Ascending aorta (tissue), 2 donors: ENCODE measurements around the gene HOXC11. TPM values are rescaled to one million over a fixed set of nuclear protein-coding genes. Genes with fewer than 3 reads are reported as not detected.

ENCODE experiments used
- DNase-seq, 2 donors: peaks; one replicate each; pipeline ENCODE4 v3.0.0-alpha.2; 2019; ENCODE audit warnings: low spot score in 2 of 2
- H3K27ac ChIP-seq, 2 donors: fragments of 200-600 bp; sonication (generic); one replicate each; pipeline ENCODE4 v1.5.1; 2016 to 2017; ENCODE audit warnings: mild to moderate bottlenecking in 1 of 2
- H3K27me3 ChIP-seq: fragments of 200-600 bp; sonication (generic); one replicate; pipeline ENCODE4 v1.5.1; 2017
- H3K36me3 ChIP-seq, 2 donors: fragments of 200-600 bp; sonication (generic); one replicate each; pipeline ENCODE4 v1.5.1; 2016
- H3K4me1 ChIP-seq, 2 donors: fragments of 200-600 bp; sonication (generic); one replicate each; pipeline ENCODE4 v1.5.1; 2016 to 2017; ENCODE audit warnings: mild to moderate bottlenecking in 1 of 2
- H3K4me3 ChIP-seq, 2 donors: fragments of 200-600 bp; sonication (generic); one replicate each; pipeline ENCODE4 v1.5.1; 2016 to 2017; ENCODE audit warnings: mild to moderate bottlenecking in 1 of 2
- H3K9me3 ChIP-seq, 2 donors: fragments of 200-600 bp; sonication (generic); one replicate each; pipeline ENCODE4 v1.5.1; 2016
- intact Hi-C: fragments of 100-400 bp; cut with DNase I; formaldehyde crosslinking; loops from one replicate; pipeline ENCODE4 v1.15.1; 2023
- total RNA-seq: library from RNA; depleted of rRNA; stranded (reverse); fragments of >200 nt; gene quantifications from one replicate; pipeline ENCODE4 v1.1.0, GENCODE V29; 2016
- TF ChIP-seq, protein P1 (sequence below), 3 experiments: fragments of 200-600 bp in 2 of 3; fragments of 450-650 bp in 1 of 3; sonication (generic) in 2 of 3; IDR thresholded peaks; one replicate each; pipeline ENCODE4 v1.5.1; 2016 to 2019; ENCODE audit warnings: antibody characterized with exemption in 3 of 3, mild to moderate bottlenecking in 1 of 3, moderate library complexity in 1 of 3

The HOXC11 gene
- 0.32 TPM for total RNA-seq

DNA sequence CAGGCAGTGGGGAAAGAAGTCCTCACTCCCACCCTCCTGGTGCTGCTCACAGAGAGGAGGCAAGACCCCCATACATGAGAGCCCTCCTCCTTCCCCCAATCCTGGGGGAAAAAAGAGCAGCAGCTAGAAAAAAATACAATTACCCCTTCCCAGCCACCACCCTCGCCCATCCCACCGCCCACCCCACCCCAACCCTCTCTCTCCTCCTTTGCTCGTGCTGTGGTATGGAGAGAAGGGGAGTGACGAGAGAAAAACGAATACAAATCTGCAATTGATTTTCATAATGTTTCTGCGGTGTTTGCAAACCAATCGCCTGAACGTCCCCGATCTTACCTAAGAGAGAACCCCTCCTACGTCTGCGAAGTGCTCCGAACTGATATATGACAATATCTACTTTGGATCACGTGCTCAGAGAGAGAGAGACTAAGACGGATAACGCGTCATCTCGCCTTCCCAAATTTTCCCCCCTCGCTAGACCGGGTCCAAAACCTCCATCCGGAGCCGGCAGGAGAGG lies at the start of gene HOXC11:
TSS of gene HOXC11 (plus strand) at position 405 of the 514 bp plus-strand sequence. CDS start 116 bp downstream, outside the sequence.
- Histone ChIP-seq H3K36me3 (no peaks in the 10 kb centered on the region), H3K27me3 (peaks cover 43% of the 10 kb centered on the region), H3K4me3 (peak within 1 kb of the TSS; percentile 48 to 53), H3K4me1 (peaks cover 5 to 24% of the 10 kb centered on the region in 2 donors), H3K9me3 (no peaks in the 10 kb centered on the region), H3K27ac (no peak within 1 kb of the TSS)
- intact Hi-C loops: no loop called here
- no peak for DNase-seq
- TF ChIP-seq, protein P1, sequence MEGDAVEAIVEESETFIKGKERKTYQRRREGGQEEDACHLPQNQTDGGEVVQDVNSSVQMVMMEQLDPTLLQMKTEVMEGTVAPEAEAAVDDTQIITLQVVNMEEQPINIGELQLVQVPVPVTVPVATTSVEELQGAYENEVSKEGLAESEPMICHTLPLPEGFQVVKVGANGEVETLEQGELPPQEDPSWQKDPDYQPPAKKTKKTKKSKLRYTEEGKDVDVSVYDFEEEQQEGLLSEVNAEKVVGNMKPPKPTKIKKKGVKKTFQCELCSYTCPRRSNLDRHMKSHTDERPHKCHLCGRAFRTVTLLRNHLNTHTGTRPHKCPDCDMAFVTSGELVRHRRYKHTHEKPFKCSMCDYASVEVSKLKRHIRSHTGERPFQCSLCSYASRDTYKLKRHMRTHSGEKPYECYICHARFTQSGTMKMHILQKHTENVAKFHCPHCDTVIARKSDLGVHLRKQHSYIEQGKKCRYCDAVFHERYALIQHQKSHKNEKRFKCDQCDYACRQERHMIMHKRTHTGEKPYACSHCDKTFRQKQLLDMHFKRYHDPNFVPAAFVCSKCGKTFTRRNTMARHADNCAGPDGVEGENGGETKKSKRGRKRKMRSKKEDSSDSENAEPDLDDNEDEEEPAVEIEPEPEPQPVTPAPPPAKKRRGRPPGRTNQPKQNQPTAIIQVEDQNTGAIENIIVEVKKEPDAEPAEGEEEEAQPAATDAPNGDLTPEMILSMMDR (IDR thresholded peaks at IDR 0.05): no peak

DNA sequence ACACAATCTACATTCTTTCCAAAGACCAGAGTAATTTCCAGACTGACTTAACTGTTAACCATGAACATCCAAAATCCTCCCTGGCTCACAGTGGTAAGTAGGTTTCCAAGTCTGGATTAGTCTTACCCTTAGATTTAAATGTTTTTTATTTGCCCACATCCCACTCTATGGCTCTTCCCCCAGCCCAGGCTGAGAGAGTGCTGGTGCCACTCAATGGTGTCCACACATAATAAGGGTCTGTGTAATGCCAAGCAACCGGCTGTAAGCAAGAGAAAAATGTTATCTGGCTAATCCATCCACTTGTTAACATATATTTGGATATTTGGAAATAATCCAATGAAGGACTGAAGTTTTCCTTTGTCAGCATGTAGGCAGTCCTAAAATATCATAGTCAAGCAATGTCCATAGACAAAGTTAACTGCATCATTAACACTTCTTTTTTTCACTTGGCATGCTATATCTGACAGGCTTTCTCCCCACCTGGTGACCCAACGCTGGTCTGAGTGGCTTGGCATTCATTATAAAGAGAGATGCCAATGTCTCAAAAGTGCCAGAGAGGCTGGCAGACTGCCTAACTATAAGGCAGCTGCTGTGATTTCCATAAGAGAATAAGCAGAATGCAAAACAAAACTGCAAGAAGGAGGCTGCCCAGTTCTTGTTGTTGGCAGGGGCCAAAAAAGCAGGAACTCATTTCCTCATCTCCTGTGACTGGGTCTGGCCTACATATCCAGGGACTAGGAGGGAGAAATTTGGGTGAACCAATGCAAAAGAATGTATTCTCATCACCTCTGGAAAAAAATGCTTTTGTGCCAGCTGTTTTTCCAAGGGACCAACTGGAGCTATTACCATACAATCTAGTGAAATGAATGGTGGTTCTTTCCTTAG lies 48.2 kb upstream of the HOXC11 start:
- no peaks in the 10 kb centered on the region for H3K9me3 ChIP-seq

DNA sequence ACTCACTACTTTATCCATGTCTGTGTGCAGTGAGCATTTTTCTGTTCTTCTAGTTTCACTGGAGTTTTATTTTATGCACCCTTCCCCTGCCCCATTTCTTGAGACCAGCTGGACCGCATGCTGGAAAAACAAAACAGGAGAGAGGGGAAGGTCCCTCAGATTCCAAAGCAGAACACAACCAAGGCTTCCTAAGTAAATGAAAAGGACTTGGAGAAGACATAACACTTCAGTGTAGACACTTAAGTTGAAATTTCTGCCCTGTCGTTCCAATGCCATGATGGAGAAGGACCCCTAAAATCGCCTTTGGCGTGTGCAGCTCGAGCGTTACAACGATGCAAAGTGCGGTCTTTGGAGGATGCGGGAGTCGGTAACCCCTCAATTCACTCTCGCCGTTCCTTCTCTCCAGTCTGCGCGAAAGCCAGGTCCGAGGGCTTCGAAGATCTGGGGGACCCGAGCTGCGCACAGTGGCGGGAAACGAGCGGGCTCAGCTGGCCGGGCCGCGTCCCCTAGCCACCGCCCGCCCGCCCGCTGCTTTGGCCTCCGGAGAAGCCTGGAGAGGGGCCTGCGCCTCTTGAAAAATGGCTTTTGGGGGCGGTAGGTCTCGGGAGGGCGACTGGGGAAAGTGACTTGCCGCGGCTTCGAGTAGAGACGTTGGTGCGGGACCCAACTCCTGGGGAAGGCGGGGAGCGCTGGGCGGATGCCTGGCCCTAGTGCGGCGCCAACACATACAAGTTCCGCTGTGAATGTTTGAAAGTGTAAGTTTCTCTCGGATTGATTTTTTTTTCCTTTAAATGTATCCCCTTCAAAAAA lies 45.5 kb upstream of the HOXC11 start:
- intact Hi-C loops: no loop called here
- Histone ChIP-seq H3K4me3 (no peak overlapping the region), H3K4me1 (peaks cover 0 to 3% of the 10 kb centered on the region in 2 donors), H3K27ac (no peak overlapping the region), H3K9me3 (no peaks in the 10 kb centered on the region), H3K36me3 (no peaks in the 10 kb centered on the region), H3K27me3 (peaks cover 33% of the 10 kb centered on the region)
- TF ChIP-seq, protein P1 (IDR thresholded peaks at IDR 0.05): no peak
- DNase-seq: no peak

More for the DNA sequence above, 48.2 kb upstream of the HOXC11 start:
- TF ChIP-seq, protein P1 (IDR thresholded peaks at IDR 0.05): no peak
- intact Hi-C loops: no loop called here
- no peak overlapping the region for H3K27ac ChIP-seq
- no peak overlapping the region for H3K4me3 ChIP-seq
- H3K4me1 ChIP-seq: peaks cover 0 to 3% of the 10 kb centered on the region in 2 donors
- DNase-seq: no peak
- H3K36me3 ChIP-seq: no peaks in the 10 kb centered on the region
- H3K27me3 ChIP-seq: peaks cover 20% of the 10 kb centered on the region

DNA sequence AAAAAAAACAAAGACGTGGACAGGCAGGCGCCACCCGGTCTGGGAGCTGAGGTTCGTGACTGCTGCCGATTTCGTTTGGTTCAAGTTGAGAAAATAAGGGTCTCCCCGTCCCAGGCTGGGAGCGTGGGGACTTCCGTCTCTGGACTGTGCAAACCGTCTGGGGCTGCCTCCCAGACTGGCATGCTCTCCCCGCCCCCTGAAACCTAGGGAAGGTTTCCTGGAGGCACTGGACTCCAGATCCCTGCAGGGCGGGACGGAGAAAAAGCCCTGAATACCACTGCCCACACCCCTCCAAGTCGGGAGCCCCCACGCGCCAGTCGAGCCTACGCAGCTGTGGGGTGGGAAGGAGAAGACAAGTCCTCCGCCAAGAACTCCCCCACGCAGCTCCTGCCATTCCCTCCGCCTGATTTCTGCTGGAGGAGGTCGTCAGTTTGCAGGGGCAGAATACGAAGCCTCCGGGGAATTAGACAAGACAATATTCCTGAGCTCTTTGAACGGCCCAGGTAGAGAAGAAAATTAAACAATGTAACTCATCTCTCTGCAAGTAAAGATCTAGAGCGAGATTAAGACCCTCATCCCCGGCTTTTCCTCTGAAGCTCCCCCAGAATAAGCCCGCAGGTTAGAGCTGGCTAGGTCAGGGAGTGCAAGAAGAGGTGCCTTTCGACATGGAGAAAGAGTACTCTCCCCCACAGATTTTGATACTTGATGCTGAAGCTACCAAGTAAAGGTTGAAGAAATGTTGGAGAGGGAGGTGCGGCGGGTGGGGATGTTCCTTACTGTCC lies 44.7 kb upstream of the HOXC11 start:
- peaks cover 33% of the 10 kb centered on the region for H3K27me3 ChIP-seq
- intact Hi-C loops: no loop called here
- no peaks in the 10 kb centered on the region for H3K9me3 ChIP-seq
- no peak overlapping the region for H3K27ac ChIP-seq
- no peak for DNase-seq
- no peak overlapping the region for H3K4me3 ChIP-seq
- H3K4me1 ChIP-seq: peaks cover 0 to 3% of the 10 kb centered on the region in 2 donors
- TF ChIP-seq, protein P1 (IDR thresholded peaks at IDR 0.05): no peak
- no peaks in the 10 kb centered on the region for H3K36me3 ChIP-seq

DNA sequence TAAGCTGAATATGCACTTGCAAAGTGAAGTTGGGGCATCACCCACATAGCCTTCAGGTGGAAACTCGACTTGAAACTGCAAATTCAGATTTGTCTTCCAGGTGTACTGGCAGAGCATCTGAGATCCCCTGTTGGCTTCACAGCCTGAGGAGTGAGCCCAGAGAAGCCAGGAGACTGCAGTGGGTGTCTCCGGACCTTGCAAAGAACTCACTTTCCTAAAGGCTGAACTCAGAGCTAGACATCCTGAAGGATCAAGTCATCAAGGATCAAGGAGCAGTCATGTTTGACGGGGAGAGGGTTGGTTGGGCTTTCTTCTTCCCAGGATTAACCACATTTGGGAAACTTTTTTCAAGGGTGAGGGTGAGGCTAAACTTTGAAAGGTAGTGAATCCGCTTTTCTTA lies 43.4 kb upstream of the HOXC11 start:
- no peaks in the 10 kb centered on the region for H3K36me3 ChIP-seq
- peaks cover 33% of the 10 kb centered on the region for H3K27me3 ChIP-seq
- H3K4me1 ChIP-seq: peaks cover 0 to 3% of the 10 kb centered on the region in 2 donors
- no peak overlapping the region for H3K27ac ChIP-seq
- no peak for DNase-seq
- no peak overlapping the region for H3K4me3 ChIP-seq
- intact Hi-C loops: no loop called here
- TF ChIP-seq, protein P1 (IDR thresholded peaks at IDR 0.05): no peak
- no peaks in the 10 kb centered on the region for H3K9me3 ChIP-seq
